Fibroblast of lung (primary cell): ENCODE data around the gene TOLLIP.

Experiments used
- EZH2 ChIP-seq: IDR thresholded peaks from 2 replicates; pipeline ENCODE4 v1.5.1; 2012; ENCODE audit warnings: low read length, control low read depth, mild to moderate bottlenecking; ENCODE audit errors: missing control alignments
- TF ChIP-seq, protein P1 (sequence below), 2 donors: IDR thresholded peaks in 1 of 2; conservative IDR thresholded peaks in 1 of 2; 1 replicate in 1 of 2; 2 replicates in 1 of 2; pipeline ENCODE4 v1.5.1; 2011 to 2012; ENCODE audit warnings: low read length in 2 of 2, control low read depth in 1 of 2, inconsistent platforms in 1 of 2, low read depth in 1 of 2, mild to moderate bottlenecking in 1 of 2

DNA sequence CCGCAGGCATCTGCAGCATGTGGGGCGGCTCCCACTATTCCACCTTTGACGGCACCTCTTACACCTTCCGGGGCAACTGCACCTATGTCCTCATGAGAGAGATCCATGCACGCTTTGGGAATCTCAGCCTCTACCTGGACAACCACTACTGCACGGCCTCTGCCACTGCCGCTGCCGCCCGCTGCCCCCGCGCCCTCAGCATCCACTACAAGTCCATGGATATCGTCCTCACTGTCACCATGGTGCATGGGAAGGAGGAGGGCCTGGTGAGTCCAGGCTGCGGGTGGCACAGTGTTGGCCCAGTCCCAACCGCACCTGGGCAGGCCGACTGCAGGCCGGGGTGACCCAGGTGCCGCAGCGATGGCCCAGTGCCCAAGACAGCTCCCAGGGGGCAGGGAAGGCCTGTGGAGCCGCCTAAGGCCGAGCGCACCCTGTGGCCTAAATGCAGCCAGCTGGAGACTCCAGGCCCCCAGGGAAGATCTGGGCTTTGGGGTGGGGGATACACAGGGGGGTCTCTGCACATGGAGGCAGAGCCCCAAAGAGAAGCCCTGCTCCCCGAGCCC is 55.3 kb downstream of the TOLLIP start:
- TF ChIP-seq, protein P1, sequence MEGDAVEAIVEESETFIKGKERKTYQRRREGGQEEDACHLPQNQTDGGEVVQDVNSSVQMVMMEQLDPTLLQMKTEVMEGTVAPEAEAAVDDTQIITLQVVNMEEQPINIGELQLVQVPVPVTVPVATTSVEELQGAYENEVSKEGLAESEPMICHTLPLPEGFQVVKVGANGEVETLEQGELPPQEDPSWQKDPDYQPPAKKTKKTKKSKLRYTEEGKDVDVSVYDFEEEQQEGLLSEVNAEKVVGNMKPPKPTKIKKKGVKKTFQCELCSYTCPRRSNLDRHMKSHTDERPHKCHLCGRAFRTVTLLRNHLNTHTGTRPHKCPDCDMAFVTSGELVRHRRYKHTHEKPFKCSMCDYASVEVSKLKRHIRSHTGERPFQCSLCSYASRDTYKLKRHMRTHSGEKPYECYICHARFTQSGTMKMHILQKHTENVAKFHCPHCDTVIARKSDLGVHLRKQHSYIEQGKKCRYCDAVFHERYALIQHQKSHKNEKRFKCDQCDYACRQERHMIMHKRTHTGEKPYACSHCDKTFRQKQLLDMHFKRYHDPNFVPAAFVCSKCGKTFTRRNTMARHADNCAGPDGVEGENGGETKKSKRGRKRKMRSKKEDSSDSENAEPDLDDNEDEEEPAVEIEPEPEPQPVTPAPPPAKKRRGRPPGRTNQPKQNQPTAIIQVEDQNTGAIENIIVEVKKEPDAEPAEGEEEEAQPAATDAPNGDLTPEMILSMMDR (conservative IDR thresholded peaks at IDR 0.05 in 1 of 2, IDR thresholded peaks at IDR 0.05 in 1 of 2; ENCODE audit: low read depth in 1 of 2, low read length in 2 of 2): no peak
- TF ChIP-seq EZH2: no peak
